ENCODE measurements around the gene SIDT1. TPM values are rescaled to one million over a fixed set of nuclear protein-coding genes. Genes with fewer than 3 reads are reported as not detected.

The SIDT1 gene
- total and polyA plus RNA-seq, 5 donors, result 0.16 to 1.9 (median 0.66) TPM

Small RNAs within 50 kb of the gene (microRNA-seq; reads per million reads assigned to microRNA genes)
- 0 reads per million in 2 donors for gene MIR4446

Other genes with a start within 250 kb of the SIDT1 start
- 1 to 10 TPM; 3.3 to 4.8 (median 3.6) TPM for gene CFAP44, start 91.1 kb upstream of the SIDT1 start, total RNA-seq
- 2.1 TPM for gene CFAP44, start 91.1 kb upstream of the SIDT1 start, polyA plus RNA-seq
- 1 to 10 TPM; 6.2 to 9.7 (median 8.5) TPM for gene SPICE1, start 17.4 kb upstream of the SIDT1 start, total RNA-seq
- 1.7 TPM for gene SPICE1, start 17.4 kb upstream of the SIDT1 start, polyA plus RNA-seq
- gene USF3, start 164.1 kb downstream of the SIDT1 start, total RNA-seq, result 10 to 100 TPM; 13.4 to 15.4 (median 14.4) TPM
- gene USF3, start 164.1 kb downstream of the SIDT1 start, polyA plus RNA-seq, result 6.3 TPM
- 10 to 100 TPM; 61.8 to 91.7 (median 68.0) TPM for gene NAA50, start 213.7 kb downstream of the SIDT1 start, total RNA-seq
- gene NAA50, start 213.7 kb downstream of the SIDT1 start, polyA plus RNA-seq, result 26.5 TPM
- gene ATP6V1A, start 214.5 kb downstream of the SIDT1 start, total RNA-seq, result 10 to 100 TPM; 24.0 to 29.0 (median 27.3) TPM
- 9.1 TPM for gene ATP6V1A, start 214.5 kb downstream of the SIDT1 start, polyA plus RNA-seq

Measured in right cardiac atrium (tissue), 5 donors.